ENCODE data around the gene BSN. TPM values are rescaled to one million over a fixed set of nuclear protein-coding genes. Genes with fewer than 3 reads are reported as not detected.

The BSN gene
- total RNA-seq, 2 experiments from 2014 or later = 0.09 TPM

GRCh38 chr3:49699281-49699979, 145.2 kb downstream of the BSN start:
- no peak for TF ChIP-seq CTCF (IDR thresholded peaks at IDR 0.05)
- Mint-ChIP-seq H3K4me3 (no peak overlapping the region), H3K36me3 (ENCODE audit: low read depth) (peaks cover 1% of the 10 kb centered on the region), H3K27me3 (no peaks in the 10 kb centered on the region), H3K27ac (no peak overlapping the region), H3K4me1 (ENCODE audit: low read depth) (no peaks in the 10 kb centered on the region), H3K9me3 (no peaks in the 10 kb centered on the region)
- no peak for ATAC-seq
- DNase-seq = no peak
- intact Hi-C loops (cut with micrococcal nuclease) = no loop called here
- ChIA-PET POLR2A (interaction anchor here (5.6 kb wide), 1 partner anchor 22 kb away, joined by 40 read pairs; the partner anchor contains the start of genes AMIGO3 and GMPPB), CTCF (no interaction called here)

- no peaks in the 10 kb centered on the region for H3K4me1 Mint-ChIP-seq (ENCODE audit: low read depth)
- ATAC-seq (no peak), DNase-seq (no peak)
- intact Hi-C loops (cut with micrococcal nuclease) = no loop called here
- no peaks in the 10 kb centered on the region for H3K27me3 Mint-ChIP-seq
- no peak overlapping the region for H3K4me3 Mint-ChIP-seq
- no peaks in the 10 kb centered on the region for H3K9me3 Mint-ChIP-seq
- ChIA-PET CTCF (no interaction called here), POLR2A (interaction anchor here (5.6 kb wide), 1 partner anchor 21 kb away, joined by 40 read pairs; the partner anchor contains the start of genes AMIGO3 and GMPPB)
- H3K36me3 Mint-ChIP-seq (ENCODE audit: low read depth) = peaks cover 1% of the 10 kb centered on the region
- H3K27ac Mint-ChIP-seq = no peak overlapping the region
- TF ChIP-seq CTCF (IDR thresholded peaks at IDR 0.05) = no peak
These were observed 145.7 kb downstream of the BSN start for GRCh38 chr3:49700014-49700413.

- Mint-ChIP-seq H3K4me1 (ENCODE audit: low read depth) (no peaks in the 10 kb centered on the region), H3K27me3 (no peaks in the 10 kb centered on the region), H3K36me3 (ENCODE audit: low read depth) (peaks cover 1% of the 10 kb centered on the region), H3K9me3 (no peaks in the 10 kb centered on the region), H3K27ac (no peak overlapping the region), H3K4me3 (no peak overlapping the region)
- ATAC-seq = no peak
- no peak for TF ChIP-seq CTCF (IDR thresholded peaks at IDR 0.05)
- CTCF ChIA-PET = interaction anchor here (0.7 to 3.5 kb wide), 6 partner anchors 18 to 161 kb away, joined by 3 to 17 read pairs (median 6); partner anchors contain the start of genes AMIGO3 and INKA1
- POLR2A ChIA-PET = interaction anchor here (5.6 kb wide), 1 partner anchor 21 kb away, joined by 40 read pairs; the partner anchor contains the start of genes AMIGO3 and GMPPB
- intact Hi-C loops (cut with micrococcal nuclease) = no loop called here
- DNase-seq = no peak
These were observed 146.3 kb downstream of the BSN start for GRCh38 chr3:49700453-49701128.

GRCh38 chr3:49701388-49702077, 147.3 kb downstream of the BSN start:
- ATAC-seq = no peak
- POLR2A ChIA-PET = interaction anchor here (5.6 kb wide), 1 partner anchor 20 kb away, joined by 40 read pairs; the partner anchor contains the start of genes AMIGO3 and GMPPB
- H3K4me1 Mint-ChIP-seq (ENCODE audit: low read depth) = no peaks in the 10 kb centered on the region
- H3K27ac Mint-ChIP-seq = no peak overlapping the region
- H3K36me3 Mint-ChIP-seq (ENCODE audit: low read depth) = peaks cover 1% of the 10 kb centered on the region
- H3K4me3 Mint-ChIP-seq = no peak overlapping the region
- TF ChIP-seq CTCF (IDR thresholded peaks at IDR 0.05) = peak; percentile 35
- no peaks in the 10 kb centered on the region for H3K9me3 Mint-ChIP-seq
- CTCF ChIA-PET = interaction anchor here (0.6 to 3.5 kb wide), 10 partner anchors 18 to 162 kb away, joined by 3 to 17 read pairs (median 4); partner anchors contain the start of genes AMIGO3, GMPPB and INKA1
- intact Hi-C loops (cut with micrococcal nuclease) = no loop called here
- H3K27me3 Mint-ChIP-seq = no peaks in the 10 kb centered on the region
- DNase-seq = peak; percentile 40

Data from activated CD8-positive, alpha-beta T cell treated with anti-CD3 and anti-CD28 coated beads for 36 hours (primary cell).